Omental fat pad (tissue), 4 donors: ENCODE results near the gene RNF150. TPM values are rescaled to one million over a fixed set of nuclear protein-coding genes. Genes with fewer than 3 reads are reported as not detected.

Experiments used
- ATAC-seq: fragments of 150-250 bp; one replicate; pipeline ENCODE4 v1.9.1; 2016; ENCODE audit warnings: mild to moderate bottlenecking, moderate library complexity; ENCODE audit not compliant: low FRiP score
- DNase-seq: peaks from one replicate; pipeline ENCODE4 v3.0.0-alpha.2; 2019; ENCODE audit warnings: low spot score
- CTCF ChIP-seq, 3 donors: fragments of 450-650 bp; IDR thresholded peaks; one replicate each; pipeline ENCODE4 v1.5.1; 2016 to 2017; ENCODE audit warnings: antibody characterized with exemption in 3 of 3, mild to moderate bottlenecking in 3 of 3, moderate library complexity in 2 of 3
- total RNA-seq, 4 donors: library from RNA; depleted of rRNA; stranded (reverse); fragments of >200 nt; gene quantifications; one replicate each; pipeline ENCODE4 v1.1.0, GENCODE V29; 2016

The RNF150 gene
- total RNA-seq, 4 donors from 2014 or later, result 9.8 to 40.1 (median 15.6) TPM

GRCh38 chr4:140874056-140874455, 259.2 kb downstream of the RNF150 start:
- ATAC-seq (no peak), DNase-seq (no peak)
- no peak for TF ChIP-seq CTCF (IDR thresholded peaks at IDR 0.05)

- DNase-seq, result no peak
- TF ChIP-seq CTCF (IDR thresholded peaks at IDR 0.05), result no peak
Observed at GRCh38 chr4:140871368-140871767, 261.9 kb downstream of the RNF150 start.

GRCh38 chr4:140870427-140870826, 262.8 kb downstream of the RNF150 start:
- ATAC-seq, result no peak
- DNase-seq, result no peak
- TF ChIP-seq CTCF (IDR thresholded peaks at IDR 0.05), result no peak

More at GRCh38 chr4:140871368-140871767, 261.9 kb downstream of the RNF150 start:
- ATAC-seq, result no peak

GRCh38 chr4:140869446-140869845, 263.8 kb downstream of the RNF150 start:
- DNase-seq, result no peak
- no peak for ATAC-seq
- TF ChIP-seq CTCF (IDR thresholded peaks at IDR 0.05), result no peak

- ATAC-seq (no peak), DNase-seq (no peak)
- TF ChIP-seq CTCF (IDR thresholded peaks at IDR 0.05), result no peak
Observed at GRCh38 chr4:140867356-140867755, 265.9 kb downstream of the RNF150 start.

GRCh38 chr4:140866492-140867005, 266.7 kb downstream of the RNF150 start:
- TF ChIP-seq CTCF (IDR thresholded peaks at IDR 0.05), result no peak
- no peak for ATAC-seq
- DNase-seq, result no peak
